Pons (tissue), 1 donor: ENCODE measurements around the gene ENO2.
A peak's percentile ranks its signal among the peaks of the same experiment; 100 is the strongest.
"Not testable (repeated sequence)": the region's sequence is repeated elsewhere in the genome, so short reads cannot be mapped to it uniquely, and the experiment has no call there.

Source experiments
- DNase-seq: peaks from one replicate; pipeline ENCODE4 v3.0.0-alpha.2; 2016; ENCODE audit warnings: low spot score

The ENO2 gene

GRCh38 chr12:6914246-6914946 lies at the start of gene ENO2:
Gene ENO2 (plus strand): TSS chr12:6914580. CDS start chr12:6915833, 1,253 bp downstream.
- DNase-seq: no peak

- not testable (repeated sequence) for DNase-seq
Observed at GRCh38 chr12:6865307-6865706, 49.1 kb upstream of the ENO2 start.

GRCh38 chr12:6866163-6866919 lies 48.0 kb upstream of the ENO2 start:
- DNase-seq: no peak

GRCh38 chr12:6866920-6867412 lies 47.4 kb upstream of the ENO2 start:
- DNase-seq: peak; percentile 58

- DNase-seq: peak; percentile 17
Observed at GRCh38 chr12:6867413-6868210, 46.8 kb upstream of the ENO2 start, which contains the start of gene TPI1. Gene TPI1 (plus strand): TSS chr12:6867531. CDS start chr12:6867567, 36 bp downstream.

GRCh38 chr12:6868211-6869048 lies 46.0 kb upstream of the ENO2 start:
- DNase-seq: peak; percentile 32

- peak; percentile 81 for DNase-seq
Observed at GRCh38 chr12:6869049-6870021, 45.0 kb upstream of the ENO2 start.

- not testable (repeated sequence) for DNase-seq
Observed at GRCh38 chr12:6870304-6870703, 44.1 kb upstream of the ENO2 start.

- no peak for DNase-seq
Observed at GRCh38 chr12:6871052-6871957, 43.1 kb upstream of the ENO2 start.

GRCh38 chr12:6872073-6873048 lies 42.0 kb upstream of the ENO2 start:
- peak; percentile 77 for DNase-seq

GRCh38 chr12:6873094-6874014 lies 41.0 kb upstream of the ENO2 start, which contains the start of gene SPSB2:
Gene SPSB2 (minus strand): TSS chr12:6873303. CDS start chr12:6872901, 402 bp downstream.
- peak; percentile 91 for DNase-seq

GRCh38 chr12:6874015-6874368 lies 40.4 kb upstream of the ENO2 start:
- DNase-seq: not testable (repeated sequence)

GRCh38 chr12:6879824-6880223 lies 34.6 kb upstream of the ENO2 start:
- DNase-seq: not testable (repeated sequence)

GRCh38 chr12:6883252-6883651 lies 31.1 kb upstream of the ENO2 start:
- no peak for DNase-seq

- no peak for DNase-seq
Observed at GRCh38 chr12:6883683-6884082, 30.7 kb upstream of the ENO2 start.

GRCh38 chr12:6884539-6884938 lies 29.8 kb upstream of the ENO2 start:
- DNase-seq: no peak
